Heart right ventricle (tissue), 16 donors: ENCODE measurements around the gene REPS1. TPM values are rescaled to one million over a fixed set of nuclear protein-coding genes. Genes with fewer than 3 reads are reported as not detected.

Experiments
- ATAC-seq, 8 donors: fragments of 200-7000 bp; cut with Tn5 transposase; one replicate each; pipeline ENCODE4 v1.9.1; 2020; ENCODE audit warnings: mild to moderate bottlenecking in 8 of 8, moderate library complexity in 8 of 8, moderate number of reproducible peaks in 1 of 8
- DNase-seq, 2 donors: peaks; one replicate each; pipeline ENCODE4 v3.0.0-alpha.2; 2020
- H3K27ac ChIP-seq, 10 donors: fragments of 200-600 bp; sonication (generic) in 2 of 10; one replicate each; pipeline versions ENCODE4 v1.5.0 to v1.8.0; 2020 to 2022; ENCODE audit warnings: mild to moderate bottlenecking in 3 of 10
- H3K27me3 ChIP-seq, 7 donors: fragments of 200-600 bp; one replicate each; pipeline ENCODE4 v1.8.0; 2021 to 2022; ENCODE audit warnings: mild to moderate bottlenecking in 2 of 7
- H3K36me3 ChIP-seq, 9 donors: fragments of 200-600 bp; sonication (generic) in 1 of 9; one replicate each; pipeline versions ENCODE4 v1.5.0 to v1.8.0; 2020 to 2022; ENCODE audit warnings: mild to moderate bottlenecking in 2 of 9
- H3K4me1 ChIP-seq, 9 donors: fragments of 200-600 bp; sonication (generic) in 1 of 9; one replicate each; pipeline versions ENCODE4 v1.5.0 to v1.8.0; 2020 to 2022; ENCODE audit warnings: mild to moderate bottlenecking in 4 of 9
- H3K4me3 ChIP-seq, 10 donors: fragments of 200-600 bp; sonication (generic) in 2 of 10; one replicate each; pipeline versions ENCODE4 v1.5.0 to v1.8.0; 2020 to 2022; ENCODE audit warnings: mild to moderate bottlenecking in 7 of 10, moderate library complexity in 2 of 10
- H3K9me3 ChIP-seq, 11 donors: fragments of 200-600 bp in 10 of 11; sonication (generic) in 2 of 11; one replicate each; pipeline versions ENCODE4 v1.5.0 to v1.8.0; 2013 to 2022; ENCODE audit warnings: mild to moderate bottlenecking in 2 of 11, control low read depth in 1 of 11, moderate library complexity in 1 of 11
- WGBS, 2 donors: extraction: QIAGEN DNeasy Blood & Tissue Kit; methylation state at CpG; one replicate each; pipeline ENCODE4 v1.1.7; 2013; ENCODE audit warnings: inconsistent platforms in 1 of 2; 5-methylcytosine and 5-hydroxymethylcytosine counted together
- intact Hi-C, 10 donors: fragments of 100-400 bp; cut with DNase I; formaldehyde crosslinking; loops; one replicate each; pipeline versions ENCODE4 v1.11.1 to v1.14.2; 2022
- polyA plus RNA-seq, 2 donors: library from polyadenylated mRNA; stranded (reverse); fragments of 200-250 nt; gene quantifications; one replicate each; pipeline ENCODE4 v1.2.3, GENCODE V29; 2013
- total RNA-seq, 10 donors: library from RNA; stranded (reverse); fragmentation: NEBNext Ultra II Directional in 3 of 10; extraction: Animal tissue kit (Norgen Biotek cat#: 25700) in 3 of 10; gene quantifications; one replicate each; pipeline versions ENCODE4 v1.2.1 to v1.2.4, GENCODE V29; 2021 to 2023
- TF ChIP-seq, protein P1 (sequence below), 9 donors: fragments of 200-600 bp; sonication (generic) in 2 of 9; IDR thresholded peaks; one replicate each; pipeline versions ENCODE4 v1.5.0 to v1.8.0; 2021 to 2022; ENCODE audit warnings: antibody characterized with exemption in 9 of 9, mild to moderate bottlenecking in 5 of 9, moderate library complexity in 1 of 9
- donor health status: Arrhythmogenic right ventricular cardiomyopathy.
- donor health status: ischemic (EF 13 %, LVEDD 7.1; RV severe dilation, severe dysfunction).
- donor health status: healthy with polysubstance abuse.
- donor health status: DM: no; HTN: yes; CAD: no.
- donor health status: DM: no; HTN: no; CAD: no.
- donor health status: ischemic (EF 25% LVEDD 6.9; RV normal size, moderate dysfunction).
- donor health status: ischemic (EF 25% LVEDD 5.7; RV mildly dilated, moderate dysfunction).
- donor health status: healthy.
- donor health status: DM: yes; HTN: yes; CAD: no.
- donor health status: Ischemic cardiomyopathy.
- donor health status: ischemic (EF 35%, LVEDD 5.7; RV mildly dilated, moderate dysfunction).
- donor health status: nonischemic (EF 11% LVEDD 7.7; RV severe dilation, severe dysfunction).
- donor health status: DM: yes; HTN: yes; CAD: no.
- donor health status: PGD.
- donor health status: ischemic (EF 29% LVEDD 5.4; RV normal size, mild dysfunction).
- donor health status: nonischemic (EF 23%, LVEDD 6.1; RV moderate dilation, normal function).

The REPS1 gene
- total and polyA plus RNA-seq, 12 donors, result 30.2 to 43.9 (median 39.4) TPM

DNA sequence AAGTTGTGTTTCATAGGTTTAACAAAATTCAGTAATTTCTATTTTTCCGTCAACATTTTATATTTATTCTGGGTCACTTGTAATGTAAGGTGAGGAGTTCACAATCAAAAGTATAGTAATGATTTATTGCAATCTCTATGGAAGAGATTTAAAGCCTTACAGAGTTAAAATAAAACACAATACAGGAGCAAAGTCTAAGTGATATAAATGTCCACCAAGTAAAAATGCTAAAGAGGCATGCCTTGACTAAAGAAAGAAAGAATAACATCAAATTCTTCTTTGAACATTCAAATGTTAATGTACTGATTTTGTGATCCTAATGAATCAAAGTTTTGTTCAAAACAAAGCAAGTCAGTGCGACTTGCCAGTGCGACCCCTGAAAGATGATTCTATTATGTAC lies 61.5 kb downstream of the REPS1 start:
- H3K4me3 ChIP-seq, result no peak overlapping the region
- H3K36me3 ChIP-seq, result peaks cover 0 to 79% (median 13%) of the 10 kb centered on the region in 9 donors
- TF ChIP-seq, protein P1, sequence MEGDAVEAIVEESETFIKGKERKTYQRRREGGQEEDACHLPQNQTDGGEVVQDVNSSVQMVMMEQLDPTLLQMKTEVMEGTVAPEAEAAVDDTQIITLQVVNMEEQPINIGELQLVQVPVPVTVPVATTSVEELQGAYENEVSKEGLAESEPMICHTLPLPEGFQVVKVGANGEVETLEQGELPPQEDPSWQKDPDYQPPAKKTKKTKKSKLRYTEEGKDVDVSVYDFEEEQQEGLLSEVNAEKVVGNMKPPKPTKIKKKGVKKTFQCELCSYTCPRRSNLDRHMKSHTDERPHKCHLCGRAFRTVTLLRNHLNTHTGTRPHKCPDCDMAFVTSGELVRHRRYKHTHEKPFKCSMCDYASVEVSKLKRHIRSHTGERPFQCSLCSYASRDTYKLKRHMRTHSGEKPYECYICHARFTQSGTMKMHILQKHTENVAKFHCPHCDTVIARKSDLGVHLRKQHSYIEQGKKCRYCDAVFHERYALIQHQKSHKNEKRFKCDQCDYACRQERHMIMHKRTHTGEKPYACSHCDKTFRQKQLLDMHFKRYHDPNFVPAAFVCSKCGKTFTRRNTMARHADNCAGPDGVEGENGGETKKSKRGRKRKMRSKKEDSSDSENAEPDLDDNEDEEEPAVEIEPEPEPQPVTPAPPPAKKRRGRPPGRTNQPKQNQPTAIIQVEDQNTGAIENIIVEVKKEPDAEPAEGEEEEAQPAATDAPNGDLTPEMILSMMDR (IDR thresholded peaks at IDR 0.05), result no peak
- intact Hi-C loops, result loop anchor here in 1 of 10 donors (10.0 kb wide), 1 partner anchor 112 kb away; no protein-coding TSS in a partner anchor
- ATAC-seq (no peak), DNase-seq (no peak)
- H3K9me3 ChIP-seq, result no peaks in the 10 kb centered on the region
- no peak overlapping the region for H3K27ac ChIP-seq
- H3K4me1 ChIP-seq, result no peaks in the 10 kb centered on the region
- H3K27me3 ChIP-seq, result no peaks in the 10 kb centered on the region
- 95% methylated on average over 3 of the region's 3 CpGs for WGBS, 2 donors

DNA sequence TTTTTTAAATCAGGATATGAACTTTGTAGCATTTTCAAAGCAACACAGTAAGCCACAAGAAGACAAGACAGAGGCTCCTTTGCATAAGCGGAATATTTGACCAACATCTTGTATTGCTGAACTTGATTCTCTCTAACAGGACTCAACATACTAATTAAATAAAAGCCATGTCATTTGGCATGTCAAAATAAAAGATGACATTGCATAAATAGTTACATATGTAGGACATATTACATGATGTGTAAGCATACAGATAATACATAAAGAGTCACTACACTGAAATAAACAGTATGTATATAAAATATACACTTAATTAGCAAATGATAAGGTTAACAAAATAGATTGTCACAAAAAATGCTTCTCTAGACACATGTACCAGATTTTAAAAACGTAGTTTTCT lies 62.2 kb downstream of the REPS1 start:
- no peak overlapping the region for H3K4me3 ChIP-seq
- H3K27me3 ChIP-seq, result no peaks in the 10 kb centered on the region
- no peak overlapping the region for H3K27ac ChIP-seq
- no peaks in the 10 kb centered on the region for H3K4me1 ChIP-seq
- DNase-seq (no peak), ATAC-seq (no peak)
- TF ChIP-seq, protein P1 (IDR thresholded peaks at IDR 0.05), result no peak
- intact Hi-C loops, result loop anchor here in 1 of 10 donors (10.0 kb wide), 1 partner anchor 111 kb away; no protein-coding TSS in a partner anchor
- H3K36me3 ChIP-seq, result peaks cover 0 to 80% (median 13%) of the 10 kb centered on the region in 9 donors
- WGBS, 2 donors, result 93 to 97% methylated on average over 2 of the region's 2 CpGs
- H3K9me3 ChIP-seq, result no peaks in the 10 kb centered on the region

DNA sequence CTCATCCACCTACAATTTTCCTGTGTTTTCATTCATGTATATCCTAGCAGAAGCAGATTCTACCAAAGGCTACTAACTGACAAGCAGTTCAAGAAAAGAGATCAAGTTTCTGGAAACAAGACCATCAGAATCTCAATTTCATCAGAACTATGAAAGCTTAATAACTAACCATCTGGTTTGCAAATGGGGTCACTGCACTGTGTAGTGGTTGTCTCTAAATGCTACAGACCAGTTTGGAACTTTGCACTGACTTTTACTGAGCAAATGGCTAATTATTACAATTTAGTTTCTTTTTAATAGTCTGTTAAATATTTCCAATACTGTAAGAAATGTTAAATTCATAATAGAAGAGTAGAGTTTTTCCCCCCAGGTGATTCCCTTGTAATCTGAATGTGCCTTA lies 64.5 kb downstream of the REPS1 start:
- H3K27ac ChIP-seq, result no peak overlapping the region
- H3K4me1 ChIP-seq, result no peaks in the 10 kb centered on the region
- DNase-seq (no peak), ATAC-seq (no peak)
- intact Hi-C loops, result loop anchor here in 1 of 10 donors (10.0 kb wide), 1 partner anchor 109 kb away; no protein-coding TSS in a partner anchor
- no peak overlapping the region for H3K4me3 ChIP-seq
- peaks cover 0 to 81% (median 9%) of the 10 kb centered on the region in 9 donors for H3K36me3 ChIP-seq
- no peaks in the 10 kb centered on the region for H3K9me3 ChIP-seq
- TF ChIP-seq, protein P1 (IDR thresholded peaks at IDR 0.05), result no peak
- H3K27me3 ChIP-seq, result no peaks in the 10 kb centered on the region

DNA sequence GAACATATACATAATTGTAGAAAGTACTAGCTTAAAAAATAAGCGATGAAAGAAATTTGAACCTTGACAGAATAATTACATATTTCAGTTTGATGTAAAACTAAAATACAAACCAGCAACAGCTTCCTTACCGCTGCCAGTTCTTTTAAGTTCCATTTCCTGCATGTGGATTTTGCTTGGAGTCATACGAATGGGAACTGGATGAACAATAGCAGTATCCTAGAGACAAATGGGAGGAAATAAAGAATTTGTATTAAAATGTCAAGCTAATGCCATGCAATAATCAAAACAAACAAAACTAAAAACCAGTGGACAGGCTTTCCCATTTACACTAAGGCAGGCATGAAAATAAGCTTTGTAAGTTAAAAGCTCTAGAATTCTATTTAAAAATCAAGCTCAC lies 67.1 kb downstream of the REPS1 start:
- no peak for DNase-seq
- H3K9me3 ChIP-seq, result no peaks in the 10 kb centered on the region
- TF ChIP-seq, protein P1 (IDR thresholded peaks at IDR 0.05), result no peak
- no peak overlapping the region for H3K27ac ChIP-seq
- no peaks in the 10 kb centered on the region for H3K27me3 ChIP-seq
- H3K4me1 ChIP-seq, result no peaks in the 10 kb centered on the region
- ATAC-seq, result no peak
- WGBS, 2 donors, result 81 to 85% methylated on average over 3 of the region's 3 CpGs
- intact Hi-C loops, result loop anchor here in 1 of 10 donors (10.0 kb wide), 1 partner anchor 106 kb away; no protein-coding TSS in a partner anchor
- H3K36me3 ChIP-seq, result peaks cover 0 to 79% (median 17%) of the 10 kb centered on the region in 9 donors
- no peak overlapping the region for H3K4me3 ChIP-seq
